ENCODE measurements around the gene PBX1.

DNA sequence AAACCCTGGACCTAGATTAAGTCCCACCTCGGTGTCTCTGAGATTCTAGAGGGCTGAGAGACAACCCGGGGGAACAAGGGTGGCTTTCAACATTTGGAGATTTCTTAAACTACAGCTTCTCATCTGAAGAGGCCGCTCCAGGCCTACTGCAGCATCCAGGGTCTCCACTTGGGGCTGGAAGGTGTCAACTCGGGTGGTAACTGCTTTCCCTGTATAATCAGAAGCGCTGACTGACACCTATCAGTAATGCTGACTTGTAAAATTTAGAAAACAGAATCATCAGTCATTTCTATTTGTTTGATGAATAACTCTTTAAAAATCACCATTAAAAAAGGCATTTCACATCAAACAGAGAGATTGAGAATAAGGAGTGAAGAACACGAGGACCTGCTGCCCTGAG, 226.0 kb downstream of the PBX1 start:
- no peak for TF ChIP-seq POLR2AphosphoS5 (IDR thresholded peaks at IDR 0.05; ENCODE audit: low read depth, low read length)
- TF ChIP-seq, protein P1, sequence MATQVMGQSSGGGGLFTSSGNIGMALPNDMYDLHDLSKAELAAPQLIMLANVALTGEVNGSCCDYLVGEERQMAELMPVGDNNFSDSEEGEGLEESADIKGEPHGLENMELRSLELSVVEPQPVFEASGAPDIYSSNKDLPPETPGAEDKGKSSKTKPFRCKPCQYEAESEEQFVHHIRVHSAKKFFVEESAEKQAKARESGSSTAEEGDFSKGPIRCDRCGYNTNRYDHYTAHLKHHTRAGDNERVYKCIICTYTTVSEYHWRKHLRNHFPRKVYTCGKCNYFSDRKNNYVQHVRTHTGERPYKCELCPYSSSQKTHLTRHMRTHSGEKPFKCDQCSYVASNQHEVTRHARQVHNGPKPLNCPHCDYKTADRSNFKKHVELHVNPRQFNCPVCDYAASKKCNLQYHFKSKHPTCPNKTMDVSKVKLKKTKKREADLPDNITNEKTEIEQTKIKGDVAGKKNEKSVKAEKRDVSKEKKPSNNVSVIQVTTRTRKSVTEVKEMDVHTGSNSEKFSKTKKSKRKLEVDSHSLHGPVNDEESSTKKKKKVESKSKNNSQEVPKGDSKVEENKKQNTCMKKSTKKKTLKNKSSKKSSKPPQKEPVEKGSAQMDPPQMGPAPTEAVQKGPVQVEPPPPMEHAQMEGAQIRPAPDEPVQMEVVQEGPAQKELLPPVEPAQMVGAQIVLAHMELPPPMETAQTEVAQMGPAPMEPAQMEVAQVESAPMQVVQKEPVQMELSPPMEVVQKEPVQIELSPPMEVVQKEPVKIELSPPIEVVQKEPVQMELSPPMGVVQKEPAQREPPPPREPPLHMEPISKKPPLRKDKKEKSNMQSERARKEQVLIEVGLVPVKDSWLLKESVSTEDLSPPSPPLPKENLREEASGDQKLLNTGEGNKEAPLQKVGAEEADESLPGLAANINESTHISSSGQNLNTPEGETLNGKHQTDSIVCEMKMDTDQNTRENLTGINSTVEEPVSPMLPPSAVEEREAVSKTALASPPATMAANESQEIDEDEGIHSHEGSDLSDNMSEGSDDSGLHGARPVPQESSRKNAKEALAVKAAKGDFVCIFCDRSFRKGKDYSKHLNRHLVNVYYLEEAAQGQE (IDR thresholded peaks at IDR 0.05; ENCODE audit: insufficient read depth in 1 of 2, low read depth in 2 of 2, low read length in 2 of 2): no peak
- TF ChIP-seq SIN3A (IDR thresholded peaks at IDR 0.05; ENCODE audit: borderline replicate concordance, insufficient read depth, low read length): no peak
- TF ChIP-seq TAF1 (IDR thresholded peaks at IDR 0.05; ENCODE audit: borderline replicate concordance, insufficient read depth, low read length): no peak
- TF ChIP-seq FOXP2 (optimal IDR thresholded peaks at IDR 0.05; ENCODE audit: borderline replicate concordance, extremely low read depth, extremely low read length, insufficient read depth): no peak
